ENCODE measurements around the gene ADAMTS9.

- no peak for TF ChIP-seq CTCF (IDR thresholded peaks at IDR 0.05 in 4 of 5, conservative IDR thresholded peaks at IDR 0.05 in 1 of 5)
- no peak for TF ChIP-seq POLR2A (IDR thresholded peaks at IDR 0.05)
Observed at GRCh38 chr3:64561868-64562267, 125.9 kb downstream of the ADAMTS9 start.
